G401.6 (cell line): ENCODE data around the gene TNFAIP2.
"Not testable (repeated sequence)": the region's sequence is repeated elsewhere in the genome, so short reads cannot be mapped to it uniquely, and the experiment has no call there.

Source experiments
- FAIRE-seq: peaks from 2 replicates; lab custom pipeline; 2012; peaks lifted over from hg19 to GRCh38; lab: Jason Lieb, UNC

The TNFAIP2 gene

GRCh38 chr14:103107941-103108748, 15.1 kb upstream of the TNFAIP2 start:
- no peak for FAIRE-seq

GRCh38 chr14:103108749-103109207, 14.5 kb upstream of the TNFAIP2 start:
- FAIRE-seq: no peak

- no peak for FAIRE-seq
Observed at GRCh38 chr14:103109535-103110441, 13.5 kb upstream of the TNFAIP2 start.

GRCh38 chr14:103110681-103111231, 12.5 kb upstream of the TNFAIP2 start:
- FAIRE-seq: no peak

- FAIRE-seq: no peak
Observed at GRCh38 chr14:103111232-103111868, 11.9 kb upstream of the TNFAIP2 start.

GRCh38 chr14:103112400-103113243, 10.6 kb upstream of the TNFAIP2 start:
- no peak for FAIRE-seq

- FAIRE-seq: no peak
Observed at GRCh38 chr14:103113303-103113702, 10.0 kb upstream of the TNFAIP2 start.

GRCh38 chr14:103113774-103114173, 9.5 kb upstream of the TNFAIP2 start:
- FAIRE-seq: no peak

- not testable (repeated sequence) for FAIRE-seq
Observed at GRCh38 chr14:103115086-103115679, 8.1 kb upstream of the TNFAIP2 start.

- FAIRE-seq: no peak
Observed at GRCh38 chr14:103115845-103116572, 7.3 kb upstream of the TNFAIP2 start.

- FAIRE-seq: no peak
Observed at GRCh38 chr14:103116636-103117035, 6.6 kb upstream of the TNFAIP2 start.

- not testable (repeated sequence) for FAIRE-seq
Observed at GRCh38 chr14:103117499-103117898, 5.8 kb upstream of the TNFAIP2 start.

GRCh38 chr14:103118018-103118662, 5.1 kb upstream of the TNFAIP2 start:
- no peak for FAIRE-seq

- FAIRE-seq: no peak
Observed at GRCh38 chr14:103118663-103119404, 4.4 kb upstream of the TNFAIP2 start.

GRCh38 chr14:103119527-103119926, 3.7 kb upstream of the TNFAIP2 start:
- not testable (repeated sequence) for FAIRE-seq

- FAIRE-seq: no peak
Observed at GRCh38 chr14:103121121-103121845, 2.0 kb upstream of the TNFAIP2 start.

GRCh38 chr14:103121846-103122584, 1.2 kb upstream of the TNFAIP2 start:
- no peak for FAIRE-seq

- no peak for FAIRE-seq
Observed at GRCh38 chr14:103122585-103122946, 695 bp upstream of the TNFAIP2 start.
